Spinal cord (tissue), 10 donors: ENCODE results near the gene SEMA5A. TPM values are rescaled to one million over a fixed set of nuclear protein-coding genes. Genes with fewer than 3 reads are reported as not detected.

Experiments
- DNase-seq, 6 donors: peaks; one replicate each; pipeline versions ENCODE4 v3.0.0 to v3.0.0-alpha.2; 2013 to 2015; ENCODE audit warnings: low spot score in 6 of 6, low read depth in 4 of 6
- H3K27ac ChIP-seq: one replicate; pipeline ENCODE4 v1.5.1; 2013; ENCODE audit warnings: low read depth, low read length, control low read depth
- H3K27me3 ChIP-seq: one replicate; pipeline ENCODE4 v1.6.1; 2013; ENCODE audit warnings: low read length; ENCODE audit not compliant: control insufficient read depth, insufficient read depth
- H3K36me3 ChIP-seq: one replicate; pipeline ENCODE4 v1.6.1; 2013; ENCODE audit warnings: low read length; ENCODE audit not compliant: control insufficient read depth, insufficient read depth
- H3K4me1 ChIP-seq: one replicate; pipeline ENCODE4 v1.6.1; 2013; ENCODE audit warnings: low read length; ENCODE audit not compliant: control insufficient read depth, insufficient read depth
- H3K4me3 ChIP-seq: one replicate; pipeline ENCODE4 v1.5.1; 2013; ENCODE audit warnings: low read depth, low read length, control low read depth
- H3K9me3 ChIP-seq: one replicate; pipeline ENCODE4 v1.6.1; 2013; ENCODE audit warnings: low read length; ENCODE audit not compliant: control insufficient read depth, insufficient read depth
- WGBS: methylation state at CpG from one replicate; pipeline ENCODE4 v1.1.5; 2013; ENCODE audit warnings: missing lambda C conversion rate; ENCODE audit not compliant: insufficient coverage; 5-methylcytosine and 5-hydroxymethylcytosine counted together
- polyA plus RNA-seq, 2 donors: library from polyadenylated mRNA; unstranded; fragments of 120-200 nt; gene quantifications; one replicate each; pipeline ENCODE4 v1.2.1, GENCODE V29; 2013; ENCODE audit not compliant: insufficient read length in 2 of 2
- total RNA-seq, 2 donors: library from RNA; depleted of rRNA in 1 of 2; stranded (reverse); fragments of 120-200 nt in 1 of 2; fragments of >200 nt in 1 of 2; gene quantifications; one replicate each; pipeline versions ENCODE4 v1.2.3 to v1.2.4, GENCODE V29; 2013 to 2014
- donor health status: healthy.

The SEMA5A gene
- total and polyA plus RNA-seq, 4 donors = 35.2 to 70.7 (median 59.3) TPM

DNA sequence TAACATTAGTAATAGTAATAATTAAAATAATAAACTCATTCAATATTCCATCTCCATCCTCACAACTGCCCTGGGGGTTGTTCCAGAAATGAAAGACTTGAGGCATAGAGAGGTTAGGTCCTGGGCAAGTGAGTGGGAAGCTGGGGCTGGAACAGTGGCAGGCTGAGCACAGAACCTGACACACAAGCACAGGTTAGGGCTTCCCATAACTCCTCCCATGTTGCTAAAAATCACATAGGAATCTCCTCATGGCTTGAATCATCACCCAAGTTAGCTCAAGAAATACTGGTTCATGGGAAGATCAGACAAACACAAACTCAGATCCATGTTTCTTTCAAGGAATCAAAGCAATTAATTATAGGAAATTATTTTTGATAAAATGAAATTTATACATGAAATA lies 487.7 kb downstream of the SEMA5A start:
- no peak overlapping the region for H3K27ac ChIP-seq
- H3K9me3 ChIP-seq = no peaks in the 10 kb centered on the region
- peaks cover 6% of the 10 kb centered on the region for H3K4me1 ChIP-seq

GRCh38 chr5:9057406-9058000 lies 488.4 kb downstream of the SEMA5A start:
- no peak overlapping the region for H3K27ac ChIP-seq
- H3K4me1 ChIP-seq = peaks cover 6% of the 10 kb centered on the region
- no peak overlapping the region for H3K4me3 ChIP-seq
- H3K9me3 ChIP-seq = no peaks in the 10 kb centered on the region
- no peak for DNase-seq
- no CpG with 5 or more reads among the region's 3 CpGs for WGBS
- peaks cover 18% of the 10 kb centered on the region for H3K36me3 ChIP-seq
- H3K27me3 ChIP-seq = no peaks in the 10 kb centered on the region

More for the DNA sequence above, 487.7 kb downstream of the SEMA5A start:
- Histone ChIP-seq H3K4me3 (no peak overlapping the region), H3K27me3 (no peaks in the 10 kb centered on the region), H3K36me3 (peaks cover 20% of the 10 kb centered on the region)
- DNase-seq = no peak

GRCh38 chr5:9056046-9056445 lies 489.8 kb downstream of the SEMA5A start:
- Histone ChIP-seq H3K36me3 (peaks cover 5% of the 10 kb centered on the region), H3K4me3 (no peak overlapping the region), H3K9me3 (no peaks in the 10 kb centered on the region), H3K27me3 (no peaks in the 10 kb centered on the region), H3K4me1 (peaks cover 6% of the 10 kb centered on the region), H3K27ac (no peak overlapping the region)
- WGBS = 86% methylated on average over 3 of the region's 4 CpGs
- peak in 1 of 6 donors; percentile 14 for DNase-seq

- Histone ChIP-seq H3K4me1 (peaks cover 3% of the 10 kb centered on the region), H3K27ac (no peak overlapping the region), H3K9me3 (no peaks in the 10 kb centered on the region), H3K27me3 (no peaks in the 10 kb centered on the region), H3K4me3 (no peak overlapping the region), H3K36me3 (peaks cover 5% of the 10 kb centered on the region)
- no peak for DNase-seq
- 97% methylated on average over 2 of the region's 3 CpGs for WGBS
Measured at GRCh38 chr5:9054821-9055589, 490.9 kb downstream of the SEMA5A start.

- H3K27me3 ChIP-seq = no peaks in the 10 kb centered on the region
- 100% methylated on average over 3 of the region's 6 CpGs for WGBS
- no peak for DNase-seq
Measured at GRCh38 chr5:9054322-9054721, 491.6 kb downstream of the SEMA5A start.

GRCh38 chr5:9052421-9052820 lies 493.5 kb downstream of the SEMA5A start:
- no peak overlapping the region for H3K4me3 ChIP-seq
- WGBS = 35% methylated on average over 2 of the region's 4 CpGs
- no peaks in the 10 kb centered on the region for H3K27me3 ChIP-seq
- H3K27ac ChIP-seq = no peak overlapping the region
- H3K4me1 ChIP-seq = no peaks in the 10 kb centered on the region
- H3K36me3 ChIP-seq = peaks cover 5% of the 10 kb centered on the region
- no peak for DNase-seq
- H3K9me3 ChIP-seq = no peaks in the 10 kb centered on the region

More at GRCh38 chr5:9054322-9054721, 491.6 kb downstream of the SEMA5A start:
- Histone ChIP-seq H3K36me3 (peaks cover 5% of the 10 kb centered on the region), H3K4me1 (no peaks in the 10 kb centered on the region), H3K27ac (no peak overlapping the region), H3K9me3 (no peaks in the 10 kb centered on the region), H3K4me3 (no peak overlapping the region)

DNA sequence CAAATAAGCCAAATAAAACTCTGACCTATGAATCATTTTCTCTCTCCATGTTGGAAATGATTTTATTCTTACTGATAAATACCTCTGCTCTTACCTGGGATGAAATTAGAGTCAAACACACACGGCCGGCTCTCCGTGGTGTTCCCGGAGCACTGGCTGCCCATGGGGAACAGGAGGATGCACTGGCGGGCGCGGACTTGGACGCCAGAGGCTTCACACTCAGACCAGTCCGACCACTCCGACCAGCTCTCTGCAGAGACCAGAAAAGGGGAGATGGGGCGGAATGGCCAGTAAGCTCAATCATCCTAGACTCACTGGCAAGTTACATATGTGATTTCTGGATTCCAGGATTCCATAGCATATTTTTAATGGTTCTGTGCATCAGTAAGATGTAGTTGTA lies 494.1 kb downstream of the SEMA5A start:
- Histone ChIP-seq H3K9me3 (no peaks in the 10 kb centered on the region), H3K36me3 (peaks cover 5% of the 10 kb centered on the region), H3K27ac (no peak overlapping the region), H3K4me3 (no peak overlapping the region), H3K27me3 (no peaks in the 10 kb centered on the region), H3K4me1 (no peaks in the 10 kb centered on the region)
- no peak for DNase-seq
- WGBS = over 99% methylated on average over 7 of the region's 11 CpGs

- Histone ChIP-seq H3K27ac (no peak overlapping the region), H3K4me1 (no peaks in the 10 kb centered on the region), H3K4me3 (no peak overlapping the region), H3K27me3 (no peaks in the 10 kb centered on the region), H3K9me3 (no peaks in the 10 kb centered on the region), H3K36me3 (peaks cover 4% of the 10 kb centered on the region)
- 91% methylated on average over 5 of the region's 5 CpGs for WGBS
- DNase-seq = no peak
Measured at GRCh38 chr5:9047932-9048331, 497.9 kb downstream of the SEMA5A start.

GRCh38 chr5:9046756-9047481 lies 499.0 kb downstream of the SEMA5A start:
- H3K36me3 ChIP-seq = peaks cover 6% of the 10 kb centered on the region
- no peaks in the 10 kb centered on the region for H3K9me3 ChIP-seq
- H3K27ac ChIP-seq = no peak overlapping the region
- no peak overlapping the region for H3K4me3 ChIP-seq
- 72% methylated on average over 2 of the region's 3 CpGs for WGBS
- peak in 1 of 6 donors; percentile 26 for DNase-seq
- H3K27me3 ChIP-seq = no peaks in the 10 kb centered on the region
- no peaks in the 10 kb centered on the region for H3K4me1 ChIP-seq
